OCI-LY3 (cell line): Measurements from ENCODE around the gene SAMSN1.

Source experiments
- EZH2phosphoT487 ChIP-seq: fragments of 200-600 bp; shearing (Covaris generic); IDR thresholded peaks from 2 replicates; pipeline ENCODE4 v1.6.1; 2018; ENCODE audit warnings: antibody characterized with exemption, mixed run types, low read depth
- TF ChIP-seq, protein P1 (sequence below): fragments of 200-600, 300-600 bp; sonication (generic); IDR thresholded peaks from 2 replicates; pipeline ENCODE4 v1.5.1; 2014; ENCODE audit warnings: antibody characterized with exemption, low read length, low read depth

DNA sequence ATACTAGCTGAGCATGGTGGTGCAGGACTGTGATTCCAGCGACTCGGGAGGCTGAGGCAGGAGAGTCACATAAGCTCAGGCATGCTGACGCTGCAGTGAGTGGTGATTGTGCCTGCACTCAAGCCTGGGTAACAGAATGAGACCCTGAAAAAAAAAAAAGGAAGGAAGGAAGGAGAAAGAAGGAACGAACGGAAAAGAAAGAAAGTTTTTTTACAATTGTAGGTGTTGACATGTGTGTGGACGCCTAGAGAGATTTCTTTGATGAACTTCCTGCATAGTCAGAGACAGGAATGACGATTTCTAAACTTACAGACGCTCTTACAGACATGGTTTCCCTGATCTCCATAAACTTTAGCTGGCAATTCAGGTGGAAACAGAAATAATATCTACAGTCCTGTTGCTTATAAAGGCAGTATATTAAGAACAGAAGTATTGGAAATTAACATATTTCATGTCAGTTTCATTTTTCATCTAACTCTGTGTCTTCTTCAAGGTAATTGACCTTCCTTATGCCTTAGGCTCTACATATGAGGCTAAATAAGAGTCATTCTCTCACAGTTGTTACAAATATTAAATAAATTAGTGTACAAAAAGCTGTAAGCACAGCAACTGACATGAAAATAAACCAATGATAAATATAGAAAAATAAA lies 4.1 kb downstream of the SAMSN1 start:
- TF ChIP-seq, protein P1, sequence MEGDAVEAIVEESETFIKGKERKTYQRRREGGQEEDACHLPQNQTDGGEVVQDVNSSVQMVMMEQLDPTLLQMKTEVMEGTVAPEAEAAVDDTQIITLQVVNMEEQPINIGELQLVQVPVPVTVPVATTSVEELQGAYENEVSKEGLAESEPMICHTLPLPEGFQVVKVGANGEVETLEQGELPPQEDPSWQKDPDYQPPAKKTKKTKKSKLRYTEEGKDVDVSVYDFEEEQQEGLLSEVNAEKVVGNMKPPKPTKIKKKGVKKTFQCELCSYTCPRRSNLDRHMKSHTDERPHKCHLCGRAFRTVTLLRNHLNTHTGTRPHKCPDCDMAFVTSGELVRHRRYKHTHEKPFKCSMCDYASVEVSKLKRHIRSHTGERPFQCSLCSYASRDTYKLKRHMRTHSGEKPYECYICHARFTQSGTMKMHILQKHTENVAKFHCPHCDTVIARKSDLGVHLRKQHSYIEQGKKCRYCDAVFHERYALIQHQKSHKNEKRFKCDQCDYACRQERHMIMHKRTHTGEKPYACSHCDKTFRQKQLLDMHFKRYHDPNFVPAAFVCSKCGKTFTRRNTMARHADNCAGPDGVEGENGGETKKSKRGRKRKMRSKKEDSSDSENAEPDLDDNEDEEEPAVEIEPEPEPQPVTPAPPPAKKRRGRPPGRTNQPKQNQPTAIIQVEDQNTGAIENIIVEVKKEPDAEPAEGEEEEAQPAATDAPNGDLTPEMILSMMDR, result no peak
- TF ChIP-seq EZH2phosphoT487, result no peak
